Measurements from ENCODE around the gene LYST.

DNA sequence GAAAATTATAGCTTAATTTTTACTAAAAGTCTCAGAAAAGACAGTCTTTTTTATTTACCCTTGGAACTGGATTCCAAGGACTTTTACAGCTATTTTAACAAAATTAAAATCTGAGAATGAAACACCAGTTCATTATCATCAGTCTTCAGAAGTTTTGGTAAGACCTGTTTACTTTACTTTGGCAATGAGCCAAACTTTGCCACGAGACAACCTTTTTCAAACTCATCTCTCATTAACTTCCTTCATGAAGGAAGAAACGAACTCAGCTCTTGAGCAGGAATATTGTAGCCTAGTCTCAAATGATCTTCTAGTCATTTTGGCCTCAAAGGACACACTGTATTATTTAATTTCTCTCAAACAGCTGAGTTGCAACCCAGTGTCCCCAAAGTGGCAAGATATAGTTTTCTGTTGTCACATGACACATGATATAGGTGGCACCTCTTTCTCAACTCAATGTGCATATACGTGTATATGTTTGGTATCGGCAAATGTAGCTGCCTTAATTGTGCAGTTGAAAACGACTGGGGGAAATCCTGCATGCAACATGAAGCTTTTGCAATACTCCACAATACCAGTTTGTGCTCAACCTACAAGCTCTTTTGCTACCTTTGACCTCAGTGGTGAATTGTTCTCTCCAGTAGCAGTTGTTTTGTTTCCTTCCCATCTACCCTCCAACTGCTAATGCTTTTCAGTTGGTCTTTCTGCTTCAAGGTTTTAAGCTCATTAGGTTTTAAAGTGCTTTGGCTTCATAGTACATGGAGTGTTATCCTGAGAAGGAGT lies 208.8 kb downstream of the LYST start:
- no peak for TF ChIP-seq EZH2phosphoT487 (IDR thresholded peaks at IDR 0.05; ENCODE audit: borderline replicate concordance, low read length)
- TF ChIP-seq, protein P1, sequence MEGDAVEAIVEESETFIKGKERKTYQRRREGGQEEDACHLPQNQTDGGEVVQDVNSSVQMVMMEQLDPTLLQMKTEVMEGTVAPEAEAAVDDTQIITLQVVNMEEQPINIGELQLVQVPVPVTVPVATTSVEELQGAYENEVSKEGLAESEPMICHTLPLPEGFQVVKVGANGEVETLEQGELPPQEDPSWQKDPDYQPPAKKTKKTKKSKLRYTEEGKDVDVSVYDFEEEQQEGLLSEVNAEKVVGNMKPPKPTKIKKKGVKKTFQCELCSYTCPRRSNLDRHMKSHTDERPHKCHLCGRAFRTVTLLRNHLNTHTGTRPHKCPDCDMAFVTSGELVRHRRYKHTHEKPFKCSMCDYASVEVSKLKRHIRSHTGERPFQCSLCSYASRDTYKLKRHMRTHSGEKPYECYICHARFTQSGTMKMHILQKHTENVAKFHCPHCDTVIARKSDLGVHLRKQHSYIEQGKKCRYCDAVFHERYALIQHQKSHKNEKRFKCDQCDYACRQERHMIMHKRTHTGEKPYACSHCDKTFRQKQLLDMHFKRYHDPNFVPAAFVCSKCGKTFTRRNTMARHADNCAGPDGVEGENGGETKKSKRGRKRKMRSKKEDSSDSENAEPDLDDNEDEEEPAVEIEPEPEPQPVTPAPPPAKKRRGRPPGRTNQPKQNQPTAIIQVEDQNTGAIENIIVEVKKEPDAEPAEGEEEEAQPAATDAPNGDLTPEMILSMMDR (IDR thresholded peaks at IDR 0.05; ENCODE audit: low read depth, low read length, poor library complexity, severe bottlenecking), result no peak

Measured in DOHH2 (cell line).